ENCODE data around the gene NSMF. TPM values are rescaled to one million over a fixed set of nuclear protein-coding genes. Genes with fewer than 3 reads are reported as not detected.

NSMF gene
- total and polyA plus RNA-seq, 2 of the 8 experiments (the other 6 are each of a cell fraction or from before 2014, with no cell fraction given): 56.7 to 65.1 TPM

DNA sequence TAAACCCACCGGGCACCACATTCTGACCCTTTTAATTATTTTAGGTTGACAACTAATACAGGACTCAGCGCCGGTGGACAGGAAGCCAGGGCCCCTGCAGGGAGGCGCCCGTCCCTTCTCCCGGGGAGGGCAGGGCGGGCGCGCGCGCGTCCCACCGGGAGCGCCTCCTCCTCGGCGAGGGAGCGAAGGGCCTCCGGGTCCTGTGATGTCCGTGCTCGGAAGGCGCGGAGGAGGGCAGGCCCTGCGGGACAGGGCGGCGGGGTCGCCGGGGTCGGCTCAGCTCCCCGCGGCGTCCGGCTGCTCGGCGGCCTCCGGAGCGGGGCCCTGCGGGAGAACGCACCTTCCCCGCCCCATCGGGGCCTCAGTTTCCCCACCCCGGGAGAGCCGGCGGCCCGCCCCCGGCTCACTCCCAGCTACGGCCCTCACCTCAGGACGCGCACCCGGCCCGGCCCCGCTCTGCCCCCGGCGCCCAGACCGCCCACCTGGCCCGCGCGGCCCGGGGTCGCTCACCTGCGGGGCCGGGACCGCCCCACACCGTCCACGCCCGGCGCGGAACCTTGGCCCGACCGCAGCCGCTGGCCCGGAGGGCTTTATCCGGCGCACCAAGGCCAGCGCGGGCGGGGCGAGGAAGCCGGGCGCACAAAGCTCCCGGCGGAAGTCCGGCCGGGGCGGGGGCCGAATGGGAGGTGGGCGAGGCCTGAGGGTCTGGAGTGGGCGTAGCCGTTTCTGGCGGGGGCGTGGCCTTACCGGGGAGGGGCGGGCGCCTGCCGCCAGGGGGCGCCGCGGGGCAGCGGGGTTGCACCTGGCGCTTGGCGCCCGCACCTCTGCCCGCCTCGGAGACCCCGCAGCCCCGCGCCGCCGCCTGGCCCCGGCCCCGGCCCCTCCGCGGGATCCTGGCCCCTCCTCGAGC lies 36.3 kb downstream of the NSMF start, which contains the start of the genes EXD3 and NOXA1 (continued):
- TF ChIP-seq, protein P1, sequence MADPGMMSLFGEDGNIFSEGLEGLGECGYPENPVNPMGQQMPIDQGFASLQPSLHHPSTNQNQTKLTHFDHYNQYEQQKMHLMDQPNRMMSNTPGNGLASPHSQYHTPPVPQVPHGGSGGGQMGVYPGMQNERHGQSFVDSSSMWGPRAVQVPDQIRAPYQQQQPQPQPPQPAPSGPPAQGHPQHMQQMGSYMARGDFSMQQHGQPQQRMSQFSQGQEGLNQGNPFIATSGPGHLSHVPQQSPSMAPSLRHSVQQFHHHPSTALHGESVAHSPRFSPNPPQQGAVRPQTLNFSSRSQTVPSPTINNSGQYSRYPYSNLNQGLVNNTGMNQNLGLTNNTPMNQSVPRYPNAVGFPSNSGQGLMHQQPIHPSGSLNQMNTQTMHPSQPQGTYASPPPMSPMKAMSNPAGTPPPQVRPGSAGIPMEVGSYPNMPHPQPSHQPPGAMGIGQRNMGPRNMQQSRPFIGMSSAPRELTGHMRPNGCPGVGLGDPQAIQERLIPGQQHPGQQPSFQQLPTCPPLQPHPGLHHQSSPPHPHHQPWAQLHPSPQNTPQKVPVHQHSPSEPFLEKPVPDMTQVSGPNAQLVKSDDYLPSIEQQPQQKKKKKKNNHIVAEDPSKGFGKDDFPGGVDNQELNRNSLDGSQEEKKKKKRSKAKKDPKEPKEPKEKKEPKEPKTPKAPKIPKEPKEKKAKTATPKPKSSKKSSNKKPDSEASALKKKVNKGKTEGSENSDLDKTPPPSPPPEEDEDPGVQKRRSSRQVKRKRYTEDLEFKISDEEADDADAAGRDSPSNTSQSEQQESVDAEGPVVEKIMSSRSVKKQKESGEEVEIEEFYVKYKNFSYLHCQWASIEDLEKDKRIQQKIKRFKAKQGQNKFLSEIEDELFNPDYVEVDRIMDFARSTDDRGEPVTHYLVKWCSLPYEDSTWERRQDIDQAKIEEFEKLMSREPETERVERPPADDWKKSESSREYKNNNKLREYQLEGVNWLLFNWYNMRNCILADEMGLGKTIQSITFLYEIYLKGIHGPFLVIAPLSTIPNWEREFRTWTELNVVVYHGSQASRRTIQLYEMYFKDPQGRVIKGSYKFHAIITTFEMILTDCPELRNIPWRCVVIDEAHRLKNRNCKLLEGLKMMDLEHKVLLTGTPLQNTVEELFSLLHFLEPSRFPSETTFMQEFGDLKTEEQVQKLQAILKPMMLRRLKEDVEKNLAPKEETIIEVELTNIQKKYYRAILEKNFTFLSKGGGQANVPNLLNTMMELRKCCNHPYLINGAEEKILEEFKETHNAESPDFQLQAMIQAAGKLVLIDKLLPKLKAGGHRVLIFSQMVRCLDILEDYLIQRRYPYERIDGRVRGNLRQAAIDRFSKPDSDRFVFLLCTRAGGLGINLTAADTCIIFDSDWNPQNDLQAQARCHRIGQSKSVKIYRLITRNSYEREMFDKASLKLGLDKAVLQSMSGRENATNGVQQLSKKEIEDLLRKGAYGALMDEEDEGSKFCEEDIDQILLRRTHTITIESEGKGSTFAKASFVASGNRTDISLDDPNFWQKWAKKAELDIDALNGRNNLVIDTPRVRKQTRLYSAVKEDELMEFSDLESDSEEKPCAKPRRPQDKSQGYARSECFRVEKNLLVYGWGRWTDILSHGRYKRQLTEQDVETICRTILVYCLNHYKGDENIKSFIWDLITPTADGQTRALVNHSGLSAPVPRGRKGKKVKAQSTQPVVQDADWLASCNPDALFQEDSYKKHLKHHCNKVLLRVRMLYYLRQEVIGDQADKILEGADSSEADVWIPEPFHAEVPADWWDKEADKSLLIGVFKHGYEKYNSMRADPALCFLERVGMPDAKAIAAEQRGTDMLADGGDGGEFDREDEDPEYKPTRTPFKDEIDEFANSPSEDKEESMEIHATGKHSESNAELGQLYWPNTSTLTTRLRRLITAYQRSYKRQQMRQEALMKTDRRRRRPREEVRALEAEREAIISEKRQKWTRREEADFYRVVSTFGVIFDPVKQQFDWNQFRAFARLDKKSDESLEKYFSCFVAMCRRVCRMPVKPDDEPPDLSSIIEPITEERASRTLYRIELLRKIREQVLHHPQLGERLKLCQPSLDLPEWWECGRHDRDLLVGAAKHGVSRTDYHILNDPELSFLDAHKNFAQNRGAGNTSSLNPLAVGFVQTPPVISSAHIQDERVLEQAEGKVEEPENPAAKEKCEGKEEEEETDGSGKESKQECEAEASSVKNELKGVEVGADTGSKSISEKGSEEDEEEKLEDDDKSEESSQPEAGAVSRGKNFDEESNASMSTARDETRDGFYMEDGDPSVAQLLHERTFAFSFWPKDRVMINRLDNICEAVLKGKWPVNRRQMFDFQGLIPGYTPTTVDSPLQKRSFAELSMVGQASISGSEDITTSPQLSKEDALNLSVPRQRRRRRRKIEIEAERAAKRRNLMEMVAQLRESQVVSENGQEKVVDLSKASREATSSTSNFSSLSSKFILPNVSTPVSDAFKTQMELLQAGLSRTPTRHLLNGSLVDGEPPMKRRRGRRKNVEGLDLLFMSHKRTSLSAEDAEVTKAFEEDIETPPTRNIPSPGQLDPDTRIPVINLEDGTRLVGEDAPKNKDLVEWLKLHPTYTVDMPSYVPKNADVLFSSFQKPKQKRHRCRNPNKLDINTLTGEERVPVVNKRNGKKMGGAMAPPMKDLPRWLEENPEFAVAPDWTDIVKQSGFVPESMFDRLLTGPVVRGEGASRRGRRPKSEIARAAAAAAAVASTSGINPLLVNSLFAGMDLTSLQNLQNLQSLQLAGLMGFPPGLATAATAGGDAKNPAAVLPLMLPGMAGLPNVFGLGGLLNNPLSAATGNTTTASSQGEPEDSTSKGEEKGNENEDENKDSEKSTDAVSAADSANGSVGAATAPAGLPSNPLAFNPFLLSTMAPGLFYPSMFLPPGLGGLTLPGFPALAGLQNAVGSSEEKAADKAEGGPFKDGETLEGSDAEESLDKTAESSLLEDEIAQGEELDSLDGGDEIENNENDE (IDR thresholded peaks at IDR 0.05; ENCODE audit: insufficient replicate concordance, low read length): no peak
- no peak for TF ChIP-seq CHD1 (IDR thresholded peaks at IDR 0.05; ENCODE audit: low read depth, low read length)
- TF ChIP-seq ASH2L (IDR thresholded peaks at IDR 0.05; ENCODE audit: low read length): peak; percentile 61
- TF ChIP-seq CBX8 (IDR thresholded peaks at IDR 0.05; ENCODE audit: borderline replicate concordance, low read depth, low read length): no peak
- peak; percentile 78 for TF ChIP-seq PHF8 (conservative IDR thresholded peaks at IDR 0.05; ENCODE audit: low read depth, low read length)
- no peak; the same call in 1 of the 2 replicates for TF ChIP-seq TBP (IDR thresholded peaks at IDR 0.05; ENCODE audit: low read depth, low read length)
- TF ChIP-seq SAP30 (IDR thresholded peaks at IDR 0.05; ENCODE audit: insufficient read depth, insufficient replicate concordance, low read length): no peak
- TF ChIP-seq SUZ12 (IDR thresholded peaks at IDR 0.05; ENCODE audit: low read length): no peak; the same call in 1 of the 2 replicates
- TF ChIP-seq RAD21 (IDR thresholded peaks at IDR 0.05 in 1 of 2, conservative IDR thresholded peaks at IDR 0.05 in 1 of 2; ENCODE audit: low read depth in 2 of 2, low read length in 2 of 2): peak; percentile 27 to 61; a peak in 3 of 4 replicates

All from H1 (cell line).